ENCODE measurements around the gene DOK6. TPM values are rescaled to one million over a fixed set of nuclear protein-coding genes. Genes with fewer than 3 reads are reported as not detected.

Gene DOK6
- total RNA-seq, 5 donors from 2014 or later (not counting 1 experiment from before 2014, with no cell fraction given): 0.03 TPM; not detected in 4

DNA sequence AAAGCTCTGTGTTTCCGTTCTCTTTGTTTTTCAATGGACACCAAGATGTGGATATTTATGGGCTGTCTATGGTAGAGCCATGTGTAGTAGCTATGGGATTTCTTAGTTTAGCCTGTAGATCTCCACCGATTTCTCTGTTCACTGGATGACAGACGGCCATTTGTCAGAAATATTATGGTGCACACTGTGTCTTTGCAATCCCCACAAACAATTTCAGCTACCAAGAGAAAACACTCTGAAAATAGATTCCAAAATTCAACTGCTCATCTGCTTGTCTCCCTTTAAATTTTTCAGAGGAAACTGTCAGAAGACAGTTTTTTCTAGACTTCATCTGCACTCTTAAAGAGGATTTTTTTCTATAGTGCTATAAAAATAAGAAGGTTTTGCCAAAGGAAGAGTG is 380.2 kb downstream of the DOK6 start:
- Histone ChIP-seq H3K9me3 (no peaks in the 10 kb centered on the region), H3K27me3 (replicated peaks in 1 of 2; ENCODE audit: control insufficient read depth in 2 of 2, extremely low read depth in 1 of 2, insufficient read depth in 2 of 2, low read length in 1 of 2) (no peaks in the 10 kb centered on the region), H3K4me1 (ENCODE audit: control insufficient read depth in 1 of 2, extremely low read depth in 1 of 2, insufficient read depth in 2 of 2, low read length in 2 of 2) (no peaks in the 10 kb centered on the region), H3K36me3 (ENCODE audit: control insufficient read depth in 2 of 2, extremely low read depth in 1 of 2, insufficient read depth in 1 of 2, low read length in 1 of 2) (no peaks in the 10 kb centered on the region), H3K27ac (ENCODE audit: low read length) (no peak overlapping the region), H3K4me3 (ENCODE audit: control insufficient read depth in 1 of 2, extremely low read depth in 1 of 2, low read length in 1 of 2) (no peak overlapping the region)
- DNase-seq (no peak), ATAC-seq (replicated peaks in 1 of 4) (no peak)
- Mint-ChIP-seq H3K36me3 (peaks cover 11% of the 10 kb centered on the region), H3K27ac (no peak overlapping the region), H3K4me3 (no peak overlapping the region), H3K27me3 (no peaks in the 10 kb centered on the region), H3K9me3 (no peaks in the 10 kb centered on the region), H3K4me1 (no peaks in the 10 kb centered on the region)
- 100% methylated on average over 1 of the region's 3 CpGs for WGBS (ENCODE audit: insufficient coverage)
- CTCF ChIA-PET: interaction anchor here in 1 of 2 donors (0.6 kb wide), 1 partner anchor 465 kb away, joined by 8 read pairs; no protein-coding TSS in a partner anchor
- POLR2A ChIA-PET: interaction anchor here in 1 of 2 donors (0.5 kb wide), 1 partner anchor 1312 kb away, joined by 12 read pairs; no protein-coding TSS in a partner anchor

DNA sequence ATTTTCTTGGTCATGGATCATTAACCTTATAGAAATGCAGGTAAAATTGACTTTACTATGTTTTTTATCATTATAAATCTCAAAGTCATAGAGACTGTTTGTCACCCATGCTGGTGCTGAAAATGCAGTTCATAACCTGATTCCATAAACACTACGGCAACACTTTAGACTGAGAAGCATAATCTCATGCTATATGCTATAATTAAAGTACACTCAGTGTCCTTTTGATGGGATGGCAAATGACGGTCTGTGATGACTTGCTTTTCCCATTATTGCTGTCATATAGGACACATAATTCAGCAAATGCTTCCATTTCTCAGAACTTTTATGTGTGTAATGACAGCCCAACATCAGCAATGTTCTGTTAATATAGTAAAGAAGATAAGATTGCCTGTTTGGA is 384.1 kb downstream of the DOK6 start:
- no peaks in the 10 kb centered on the region for H3K9me3 ChIP-seq
- ChIA-PET CTCF (no interaction called here), POLR2A (no interaction called here)
- Mint-ChIP-seq H3K4me1 (no peaks in the 10 kb centered on the region), H3K36me3 (peaks cover 14% of the 10 kb centered on the region), H3K27ac (no peak overlapping the region), H3K27me3 (no peaks in the 10 kb centered on the region), H3K4me3 (no peak overlapping the region), H3K9me3 (no peaks in the 10 kb centered on the region)
- 83% methylated on average over 1 of the region's 2 CpGs for WGBS (ENCODE audit: insufficient coverage)
- H3K4me3 ChIP-seq (ENCODE audit: control insufficient read depth in 1 of 2, extremely low read depth in 1 of 2, low read length in 1 of 2): no peak overlapping the region
- DNase-seq (no peak), ATAC-seq (replicated peaks in 1 of 4) (no peak)
- no peak overlapping the region for H3K27ac ChIP-seq (ENCODE audit: low read length)
- H3K4me1 ChIP-seq (ENCODE audit: control insufficient read depth in 1 of 2, extremely low read depth in 1 of 2, insufficient read depth in 2 of 2, low read length in 2 of 2): no peaks in the 10 kb centered on the region
- no peaks in the 10 kb centered on the region for H3K27me3 ChIP-seq (replicated peaks in 1 of 2; ENCODE audit: control insufficient read depth in 2 of 2, extremely low read depth in 1 of 2, insufficient read depth in 2 of 2, low read length in 1 of 2)
- H3K36me3 ChIP-seq (ENCODE audit: control insufficient read depth in 2 of 2, extremely low read depth in 1 of 2, insufficient read depth in 1 of 2, low read length in 1 of 2): no peaks in the 10 kb centered on the region

GRCh38 chr18:69785466-69785865 is 384.8 kb downstream of the DOK6 start:
- no peaks in the 10 kb centered on the region for H3K36me3 ChIP-seq (ENCODE audit: control insufficient read depth in 2 of 2, extremely low read depth in 1 of 2, insufficient read depth in 1 of 2, low read length in 1 of 2)
- ChIA-PET POLR2A (no interaction called here), CTCF (no interaction called here)
- no peaks in the 10 kb centered on the region for H3K27me3 ChIP-seq (replicated peaks in 1 of 2; ENCODE audit: control insufficient read depth in 2 of 2, extremely low read depth in 1 of 2, insufficient read depth in 2 of 2, low read length in 1 of 2)
- Mint-ChIP-seq H3K27me3 (no peaks in the 10 kb centered on the region), H3K9me3 (no peaks in the 10 kb centered on the region), H3K4me3 (no peak overlapping the region), H3K36me3 (peaks cover 14% of the 10 kb centered on the region), H3K27ac (no peak overlapping the region), H3K4me1 (no peaks in the 10 kb centered on the region)
- DNase-seq (no peak), ATAC-seq (replicated peaks in 1 of 4) (no peak)
- H3K4me3 ChIP-seq (ENCODE audit: control insufficient read depth in 1 of 2, extremely low read depth in 1 of 2, low read length in 1 of 2): no peak overlapping the region
- H3K4me1 ChIP-seq (ENCODE audit: control insufficient read depth in 1 of 2, extremely low read depth in 1 of 2, insufficient read depth in 2 of 2, low read length in 2 of 2): no peaks in the 10 kb centered on the region
- H3K9me3 ChIP-seq: no peaks in the 10 kb centered on the region
- WGBS (ENCODE audit: insufficient coverage): 100% methylated on average over 1 of the region's 3 CpGs
- no peak overlapping the region for H3K27ac ChIP-seq (ENCODE audit: low read length)

- H3K9me3 ChIP-seq: no peaks in the 10 kb centered on the region
- H3K4me1 ChIP-seq (ENCODE audit: control insufficient read depth in 1 of 2, extremely low read depth in 1 of 2, insufficient read depth in 2 of 2, low read length in 2 of 2): no peaks in the 10 kb centered on the region
- no peaks in the 10 kb centered on the region for H3K4me1 Mint-ChIP-seq
- peaks cover 13% of the 10 kb centered on the region for H3K36me3 Mint-ChIP-seq
- DNase-seq (no peak), ATAC-seq (replicated peaks in 1 of 4) (no peak)
- H3K27ac ChIP-seq (ENCODE audit: low read length): no peak overlapping the region
- CTCF ChIA-PET: interaction anchor here in 1 of 2 donors (0.6 kb wide), 1 partner anchor 615 kb away, joined by 4 read pairs; no protein-coding TSS in a partner anchor
- POLR2A ChIA-PET: no interaction called here
- no peaks in the 10 kb centered on the region for H3K9me3 Mint-ChIP-seq
- no CpG with 5 or more reads among the region's 1 CpG for WGBS (ENCODE audit: insufficient coverage)
- no peak overlapping the region for H3K27ac Mint-ChIP-seq
- H3K27me3 Mint-ChIP-seq: no peaks in the 10 kb centered on the region
- H3K27me3 ChIP-seq (replicated peaks in 1 of 2; ENCODE audit: control insufficient read depth in 2 of 2, extremely low read depth in 1 of 2, insufficient read depth in 2 of 2, low read length in 1 of 2): no peaks in the 10 kb centered on the region
- no peak overlapping the region for H3K4me3 Mint-ChIP-seq
- H3K4me3 ChIP-seq (ENCODE audit: control insufficient read depth in 1 of 2, extremely low read depth in 1 of 2, low read length in 1 of 2): no peak overlapping the region
- H3K36me3 ChIP-seq (ENCODE audit: control insufficient read depth in 2 of 2, extremely low read depth in 1 of 2, insufficient read depth in 1 of 2, low read length in 1 of 2): no peaks in the 10 kb centered on the region
These were observed 385.7 kb downstream of the DOK6 start for GRCh38 chr18:69786427-69786826.

GRCh38 chr18:69787825-69788547 is 387.3 kb downstream of the DOK6 start:
- no CpG with 5 or more reads among the region's 4 CpGs for WGBS (ENCODE audit: insufficient coverage)
- Mint-ChIP-seq H3K27ac (no peak overlapping the region), H3K9me3 (no peaks in the 10 kb centered on the region), H3K36me3 (peaks cover 22% of the 10 kb centered on the region), H3K4me1 (no peaks in the 10 kb centered on the region), H3K4me3 (no peak overlapping the region), H3K27me3 (no peaks in the 10 kb centered on the region)
- no peaks in the 10 kb centered on the region for H3K4me1 ChIP-seq (ENCODE audit: control insufficient read depth in 1 of 2, extremely low read depth in 1 of 2, insufficient read depth in 2 of 2, low read length in 2 of 2)
- ATAC-seq (replicated peaks in 1 of 4) (no peak), DNase-seq (no peak)
- no peak overlapping the region for H3K4me3 ChIP-seq (ENCODE audit: control insufficient read depth in 1 of 2, extremely low read depth in 1 of 2, low read length in 1 of 2)
- CTCF ChIA-PET: no interaction called here
- H3K27me3 ChIP-seq (replicated peaks in 1 of 2; ENCODE audit: control insufficient read depth in 2 of 2, extremely low read depth in 1 of 2, insufficient read depth in 2 of 2, low read length in 1 of 2): no peaks in the 10 kb centered on the region
- H3K36me3 ChIP-seq (ENCODE audit: control insufficient read depth in 2 of 2, extremely low read depth in 1 of 2, insufficient read depth in 1 of 2, low read length in 1 of 2): no peaks in the 10 kb centered on the region
- POLR2A ChIA-PET: no interaction called here
- H3K9me3 ChIP-seq: no peaks in the 10 kb centered on the region
- no peak overlapping the region for H3K27ac ChIP-seq (ENCODE audit: low read length)

DNA sequence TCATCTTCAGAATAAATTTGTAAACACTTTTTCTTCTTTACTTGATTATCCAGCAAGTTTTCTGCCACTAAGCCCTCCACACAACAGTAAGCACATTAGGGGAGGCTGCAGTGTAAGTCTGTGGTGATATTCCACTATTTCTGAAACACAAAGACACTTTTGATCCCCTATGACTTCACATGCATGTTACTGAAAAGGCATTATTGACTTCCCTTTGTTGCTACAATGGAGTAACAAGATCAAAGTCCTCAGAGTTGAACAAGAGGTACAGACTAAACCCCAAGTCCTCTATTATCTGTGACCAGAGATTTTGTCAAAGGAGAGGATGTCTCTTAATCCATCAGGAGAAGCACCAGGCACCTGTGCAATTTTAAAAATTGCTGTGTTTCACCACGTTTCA is 389.1 kb downstream of the DOK6 start:
- H3K4me1 Mint-ChIP-seq: no peaks in the 10 kb centered on the region
- CTCF ChIA-PET: no interaction called here
- POLR2A ChIA-PET: interaction anchor here in 1 of 2 donors (0.8 kb wide), 1 partner anchor 10 kb away, joined by 3 read pairs; no protein-coding TSS in a partner anchor

More for the DNA sequence above, 389.1 kb downstream of the DOK6 start:
- no peaks in the 10 kb centered on the region for H3K9me3 ChIP-seq
- Mint-ChIP-seq H3K27me3 (no peaks in the 10 kb centered on the region), H3K4me3 (no peak overlapping the region), H3K9me3 (no peaks in the 10 kb centered on the region), H3K36me3 (peaks cover 23% of the 10 kb centered on the region), H3K27ac (no peak overlapping the region)
- no peaks in the 10 kb centered on the region for H3K27me3 ChIP-seq (replicated peaks in 1 of 2; ENCODE audit: control insufficient read depth in 2 of 2, extremely low read depth in 1 of 2, insufficient read depth in 2 of 2, low read length in 1 of 2)
- H3K4me1 ChIP-seq (ENCODE audit: control insufficient read depth in 1 of 2, extremely low read depth in 1 of 2, insufficient read depth in 2 of 2, low read length in 2 of 2): no peaks in the 10 kb centered on the region
- H3K4me3 ChIP-seq (ENCODE audit: control insufficient read depth in 1 of 2, extremely low read depth in 1 of 2, low read length in 1 of 2): no peak overlapping the region
- ATAC-seq (replicated peaks in 1 of 4) (no peak), DNase-seq (no peak)
- no peaks in the 10 kb centered on the region for H3K36me3 ChIP-seq (ENCODE audit: control insufficient read depth in 2 of 2, extremely low read depth in 1 of 2, insufficient read depth in 1 of 2, low read length in 1 of 2)
- H3K27ac ChIP-seq (ENCODE audit: low read length): no peak overlapping the region
- no CpG with 5 or more reads among the region's 1 CpG for WGBS (ENCODE audit: insufficient coverage)

Measured in T-cell (primary cell).